ENCODE results near the gene TMEM14A.

DNA sequence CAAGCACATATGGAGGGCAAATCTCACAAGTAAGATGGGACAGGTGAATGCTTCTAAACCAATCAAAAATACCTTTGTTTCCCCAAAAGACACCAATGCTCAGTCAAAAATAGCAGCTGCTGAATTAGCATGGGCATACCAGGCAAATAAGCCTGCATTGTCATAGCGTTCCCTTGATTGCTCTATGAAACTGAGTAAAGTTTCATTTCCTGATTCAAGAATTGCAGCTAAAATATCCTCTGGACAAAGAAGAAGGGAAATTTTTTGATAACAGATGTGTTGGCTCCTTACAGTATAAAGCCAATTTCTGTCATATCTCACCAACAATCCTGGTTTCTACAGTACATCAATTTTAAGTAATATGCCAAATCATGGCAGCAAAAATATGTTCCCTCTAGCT is 3.3 kb upstream of the TMEM14A start:
- TF ChIP-seq, protein P1, sequence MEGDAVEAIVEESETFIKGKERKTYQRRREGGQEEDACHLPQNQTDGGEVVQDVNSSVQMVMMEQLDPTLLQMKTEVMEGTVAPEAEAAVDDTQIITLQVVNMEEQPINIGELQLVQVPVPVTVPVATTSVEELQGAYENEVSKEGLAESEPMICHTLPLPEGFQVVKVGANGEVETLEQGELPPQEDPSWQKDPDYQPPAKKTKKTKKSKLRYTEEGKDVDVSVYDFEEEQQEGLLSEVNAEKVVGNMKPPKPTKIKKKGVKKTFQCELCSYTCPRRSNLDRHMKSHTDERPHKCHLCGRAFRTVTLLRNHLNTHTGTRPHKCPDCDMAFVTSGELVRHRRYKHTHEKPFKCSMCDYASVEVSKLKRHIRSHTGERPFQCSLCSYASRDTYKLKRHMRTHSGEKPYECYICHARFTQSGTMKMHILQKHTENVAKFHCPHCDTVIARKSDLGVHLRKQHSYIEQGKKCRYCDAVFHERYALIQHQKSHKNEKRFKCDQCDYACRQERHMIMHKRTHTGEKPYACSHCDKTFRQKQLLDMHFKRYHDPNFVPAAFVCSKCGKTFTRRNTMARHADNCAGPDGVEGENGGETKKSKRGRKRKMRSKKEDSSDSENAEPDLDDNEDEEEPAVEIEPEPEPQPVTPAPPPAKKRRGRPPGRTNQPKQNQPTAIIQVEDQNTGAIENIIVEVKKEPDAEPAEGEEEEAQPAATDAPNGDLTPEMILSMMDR (IDR thresholded peaks at IDR 0.05; ENCODE audit: low read depth, low read length) = no peak
- no peak for TF ChIP-seq EZH2phosphoT487 (IDR thresholded peaks at IDR 0.05; ENCODE audit: low read depth)

All from OCI-LY3 (cell line).